HS-27A (cell line): Measurements from ENCODE around the gene ELOVL2.

Source experiments
- DNase-seq: peaks from one replicate; pipeline ENCODE4 v3.0.0-alpha.2; 2012; ENCODE audit warnings: low read depth, missing footprints

Gene ELOVL2

GRCh38 chr6:10977231-10977968 is 66.7 kb downstream of the ELOVL2 start:
- DNase-seq: no peak

- no peak for DNase-seq
These were observed 67.5 kb downstream of the ELOVL2 start for GRCh38 chr6:10976571-10976970.

GRCh38 chr6:10972196-10972595 is 71.9 kb downstream of the ELOVL2 start:
- DNase-seq: no peak

- no peak for DNase-seq
These were observed 73.4 kb downstream of the ELOVL2 start for GRCh38 chr6:10970731-10971130.

GRCh38 chr6:10968776-10969175 is 75.3 kb downstream of the ELOVL2 start:
- DNase-seq: peak; percentile 79

- no peak for DNase-seq
These were observed 79.4 kb downstream of the ELOVL2 start for GRCh38 chr6:10964684-10965083.

- no peak for DNase-seq
These were observed 81.0 kb downstream of the ELOVL2 start for GRCh38 chr6:10963113-10963512.

- no peak for DNase-seq
These were observed 81.4 kb downstream of the ELOVL2 start for GRCh38 chr6:10962673-10963072.

- DNase-seq: no peak
These were observed 82.3 kb downstream of the ELOVL2 start for GRCh38 chr6:10961837-10962236.

GRCh38 chr6:10960171-10960570 is 83.9 kb downstream of the ELOVL2 start:
- DNase-seq: no peak

- no peak for DNase-seq
These were observed 86.7 kb downstream of the ELOVL2 start for GRCh38 chr6:10957414-10957886.

- no peak for DNase-seq
These were observed 87.3 kb downstream of the ELOVL2 start for GRCh38 chr6:10956776-10957175.

- peak; percentile 68 for DNase-seq
These were observed 89.5 kb downstream of the ELOVL2 start for GRCh38 chr6:10954590-10955010.

- DNase-seq: peak; percentile 77
These were observed 92.3 kb downstream of the ELOVL2 start for GRCh38 chr6:10951675-10952282.

GRCh38 chr6:10949579-10950490 is 94.3 kb downstream of the ELOVL2 start:
- no peak for DNase-seq

GRCh38 chr6:10947966-10948365 is 96.1 kb downstream of the ELOVL2 start:
- no peak for DNase-seq

GRCh38 chr6:10945845-10946244 is 98.3 kb downstream of the ELOVL2 start:
- no peak for DNase-seq

- DNase-seq: no peak
These were observed 104.3 kb downstream of the ELOVL2 start for GRCh38 chr6:10939840-10940239.

GRCh38 chr6:10933126-10933525 is 111.0 kb downstream of the ELOVL2 start:
- no peak for DNase-seq
